Effector memory CD8-positive, alpha-beta T cell (primary cell): ENCODE data around the gene DNLZ.
A peak's percentile ranks its signal among the peaks of the same experiment; 100 is the strongest.
"Not testable (repeated sequence)": the region's sequence is repeated elsewhere in the genome, so short reads cannot be mapped to it uniquely, and the experiment has no call there.

Source experiments
- ATAC-seq: fragments of 150-1000 bp; cut with Tn5 transposase; replicated peaks from 2 replicates; pipeline ENCODE4 v1.10.0; 2021; ENCODE audit warnings: mild to moderate bottlenecking, moderate library complexity
- DNase-seq, 3 experiments: peaks; one replicate each; pipeline ENCODE4 v3.0.0; 2021
- H3K27ac Mint-ChIP-seq, 2 donors: one replicate each; pipeline ENCODE4 v1.8.0; 2022; ENCODE audit warnings: mild to moderate bottlenecking in 2 of 2, mixed read lengths in 2 of 2, moderate library complexity in 2 of 2
- H3K27me3 Mint-ChIP-seq, 2 donors: one replicate each; pipeline ENCODE4 v1.8.0; 2022; ENCODE audit warnings: mixed read lengths in 2 of 2
- H3K36me3 Mint-ChIP-seq: one replicate; pipeline ENCODE4 v1.8.0; 2022; ENCODE audit warnings: mild to moderate bottlenecking, moderate library complexity, mixed read lengths; ENCODE audit not compliant: insufficient read depth
- H3K4me1 Mint-ChIP-seq, 2 donors: one replicate each; pipeline ENCODE4 v1.8.0; 2022; ENCODE audit warnings: low read depth in 2 of 2, mixed read lengths in 2 of 2
- H3K4me3 Mint-ChIP-seq, 2 donors: one replicate each; pipeline ENCODE4 v1.8.0; 2022; ENCODE audit warnings: mild to moderate bottlenecking in 2 of 2, mixed read lengths in 2 of 2, moderate library complexity in 2 of 2
- H3K9me3 Mint-ChIP-seq, 2 donors: one replicate each; pipeline ENCODE4 v1.8.0; 2022; ENCODE audit warnings: mixed read lengths in 2 of 2

DNLZ gene

GRCh38 chr9:136320972-136321371 is 42.6 kb downstream of the DNLZ start:
- not testable (repeated sequence) for DNase-seq, H3K9me3 Mint-ChIP-seq, H3K4me3 Mint-ChIP-seq, H3K27me3 Mint-ChIP-seq, H3K27ac Mint-ChIP-seq, ATAC-seq
- H3K36me3 Mint-ChIP-seq: peaks cover 16% of the 10 kb centered on the region
- peaks cover 9 to 13% of the 10 kb centered on the region in 2 donors for H3K4me1 Mint-ChIP-seq

GRCh38 chr9:136319955-136320354 is 43.6 kb downstream of the DNLZ start:
- H3K27ac Mint-ChIP-seq, DNase-seq, H3K4me3 Mint-ChIP-seq, H3K27me3 Mint-ChIP-seq, ATAC-seq: not testable (repeated sequence)
- peaks cover 12 to 16% of the 10 kb centered on the region in 2 donors for H3K9me3 Mint-ChIP-seq
- H3K4me1 Mint-ChIP-seq: peaks cover 16 to 22% of the 10 kb centered on the region in 2 donors
- H3K36me3 Mint-ChIP-seq: peaks cover 22% of the 10 kb centered on the region

DNA sequence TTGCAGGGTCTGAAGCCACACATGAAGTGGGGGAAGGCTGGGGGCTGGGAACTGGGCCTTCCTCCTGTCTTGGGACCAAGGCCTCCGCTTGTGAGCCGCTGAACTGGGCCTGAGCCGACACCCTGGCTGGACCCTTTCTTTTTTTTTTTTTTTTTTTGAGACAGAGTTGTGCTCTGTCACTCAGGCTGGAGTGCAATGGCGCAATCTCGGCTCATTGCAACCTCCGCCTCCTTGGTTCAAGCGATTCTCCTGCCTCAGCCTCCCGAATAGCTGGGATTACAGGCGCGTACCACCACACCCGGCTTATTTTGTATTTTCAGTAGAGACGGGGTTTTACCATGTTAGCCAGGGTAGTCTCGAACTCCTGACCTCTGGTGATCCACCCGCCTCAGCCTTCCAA is 44.3 kb downstream of the DNLZ start:
- not testable (repeated sequence) for H3K27me3 Mint-ChIP-seq, H3K27ac Mint-ChIP-seq, ATAC-seq, H3K4me3 Mint-ChIP-seq, DNase-seq
- Mint-ChIP-seq H3K4me1 (peaks cover 16 to 22% of the 10 kb centered on the region in 2 donors), H3K36me3 (peaks cover 25% of the 10 kb centered on the region), H3K9me3 (peaks cover 17 to 22% of the 10 kb centered on the region in 2 donors)

GRCh38 chr9:136318776-136319241 is 44.7 kb downstream of the DNLZ start:
- peaks cover 25% of the 10 kb centered on the region for H3K36me3 Mint-ChIP-seq
- H3K4me3 Mint-ChIP-seq: no peak overlapping the region
- ATAC-seq (no peak), DNase-seq (no peak)
- no peak overlapping the region for H3K27ac Mint-ChIP-seq
- no peaks in the 10 kb centered on the region for H3K27me3 Mint-ChIP-seq
- H3K9me3 Mint-ChIP-seq: peaks cover 17 to 22% of the 10 kb centered on the region in 2 donors
- peaks cover 16 to 22% of the 10 kb centered on the region in 2 donors for H3K4me1 Mint-ChIP-seq

DNA sequence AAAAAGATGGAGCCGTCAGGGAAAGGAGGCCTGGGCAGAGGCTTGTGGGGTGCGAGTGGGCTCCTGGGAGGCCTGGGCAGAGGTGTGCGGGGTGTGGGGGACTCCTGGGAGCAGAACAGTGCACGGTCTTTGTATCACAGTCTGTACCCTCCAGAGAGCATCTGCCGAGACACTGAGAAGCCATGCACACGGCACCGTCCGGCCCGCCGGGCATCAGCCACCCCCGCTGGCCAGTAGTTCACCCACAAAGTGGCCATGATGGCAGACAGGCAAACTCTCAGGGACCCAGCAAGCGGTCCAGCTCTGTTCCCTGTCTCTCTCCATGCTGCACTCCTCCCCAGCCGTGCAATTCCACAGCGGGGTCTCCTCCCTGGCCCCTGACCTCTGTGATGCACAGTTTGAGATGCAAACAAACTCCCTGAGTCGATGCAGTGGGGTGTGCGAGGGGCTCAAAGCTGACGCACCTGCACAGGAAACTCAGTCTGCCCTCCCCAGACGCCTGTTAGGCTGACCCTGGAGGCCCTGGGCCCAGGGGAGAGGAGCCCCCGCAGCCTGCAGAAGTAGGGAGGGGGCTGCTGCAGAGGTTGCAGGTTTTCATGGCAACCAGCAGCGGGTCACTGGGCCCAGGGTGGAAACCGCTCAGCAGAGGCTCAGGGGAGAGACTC is 45.3 kb downstream of the DNLZ start:
- Mint-ChIP-seq H3K27me3 (no peaks in the 10 kb centered on the region), H3K27ac (no peak overlapping the region), H3K9me3 (peaks cover 17 to 22% of the 10 kb centered on the region in 2 donors), H3K36me3 (peaks cover 25% of the 10 kb centered on the region), H3K4me3 (no peak overlapping the region), H3K4me1 (peaks cover 16 to 21% of the 10 kb centered on the region in 2 donors)
- ATAC-seq: no peak
- DNase-seq: no peak

GRCh38 chr9:136317695-136318094 is 45.8 kb downstream of the DNLZ start:
- no peak for DNase-seq
- H3K9me3 Mint-ChIP-seq: peaks cover 17 to 22% of the 10 kb centered on the region in 2 donors

GRCh38 chr9:136316896-136317676 is 46.5 kb downstream of the DNLZ start:
- H3K9me3 Mint-ChIP-seq: peaks cover 17 to 22% of the 10 kb centered on the region in 2 donors
- H3K4me1 Mint-ChIP-seq: peaks cover 16 to 20% of the 10 kb centered on the region in 2 donors
- peaks cover 25% of the 10 kb centered on the region for H3K36me3 Mint-ChIP-seq
- H3K4me3 Mint-ChIP-seq: peak overlapping the region; percentile 65 to 71
- no peak for ATAC-seq
- H3K27me3 Mint-ChIP-seq: no peaks in the 10 kb centered on the region
- DNase-seq: no peak
- H3K27ac Mint-ChIP-seq: peak overlapping the region; percentile 99

More at GRCh38 chr9:136317695-136318094, 45.8 kb downstream of the DNLZ start:
- Mint-ChIP-seq H3K27me3 (no peaks in the 10 kb centered on the region), H3K36me3 (peaks cover 25% of the 10 kb centered on the region), H3K27ac (no peak overlapping the region), H3K4me1 (peaks cover 16 to 20% of the 10 kb centered on the region in 2 donors), H3K4me3 (no peak overlapping the region)
- ATAC-seq: no peak

DNA sequence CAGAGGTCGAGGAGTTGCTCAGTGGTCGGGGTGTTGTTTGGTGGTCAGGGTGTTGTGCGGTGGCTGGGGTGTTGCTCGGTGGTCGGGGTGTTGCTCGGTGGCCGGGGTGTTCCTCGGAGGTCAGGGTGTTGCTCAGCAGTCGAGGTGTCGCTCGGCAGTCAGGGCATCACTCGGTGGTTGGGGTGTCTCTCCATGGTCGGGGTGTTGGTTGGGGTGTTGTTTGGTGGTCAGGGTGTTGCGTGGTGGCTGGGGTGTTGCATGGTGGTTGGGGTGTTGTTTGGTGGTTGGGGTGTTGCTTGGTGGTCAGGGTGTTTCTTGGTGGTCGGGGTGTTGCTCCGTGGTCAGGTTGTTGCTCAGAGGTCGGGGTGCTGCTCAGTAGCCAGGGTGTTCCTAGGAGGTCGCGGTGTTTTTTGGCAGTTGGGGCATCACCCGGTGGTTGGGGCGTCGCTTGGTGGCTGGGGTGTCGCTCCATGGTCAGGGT is 47.2 kb downstream of the DNLZ start:
- H3K27ac Mint-ChIP-seq: peak overlapping the region; percentile 99
- peak; percentile 76 for ATAC-seq
- H3K9me3 Mint-ChIP-seq: peaks cover 17 to 22% of the 10 kb centered on the region in 2 donors
- H3K36me3 Mint-ChIP-seq: peaks cover 25% of the 10 kb centered on the region
- no peaks in the 10 kb centered on the region for H3K27me3 Mint-ChIP-seq
- peak overlapping the region; percentile 65 to 71 for H3K4me3 Mint-ChIP-seq
- peak; percentile 73 to 82 (median 74) for DNase-seq
- peaks cover 16 to 20% of the 10 kb centered on the region in 2 donors for H3K4me1 Mint-ChIP-seq

DNA sequence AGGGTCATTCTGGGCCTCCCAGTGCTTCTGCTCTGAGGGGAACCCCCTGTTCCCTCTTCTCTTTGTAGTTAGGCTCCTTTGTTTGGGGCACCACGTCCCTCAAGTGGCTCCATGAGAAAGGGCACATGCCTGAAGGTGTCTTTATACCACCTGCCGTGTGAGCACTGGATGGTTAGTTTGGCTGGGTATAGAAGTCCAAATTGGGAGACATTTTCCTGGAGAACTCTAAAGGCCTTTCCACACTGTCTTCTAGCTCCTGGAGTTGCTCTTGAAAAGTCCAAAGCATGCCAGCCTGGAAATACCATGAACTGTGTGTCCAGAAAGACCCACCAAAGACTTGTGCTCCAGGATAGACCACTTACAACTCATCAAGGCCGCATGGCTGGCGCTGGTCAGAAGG is 48.6 kb downstream of the DNLZ start:
- no peaks in the 10 kb centered on the region for H3K27me3 Mint-ChIP-seq
- ATAC-seq (no peak), DNase-seq (no peak)
- peak overlapping the region; percentile 65 to 71 for H3K4me3 Mint-ChIP-seq
- H3K4me1 Mint-ChIP-seq: peaks cover 16 to 20% of the 10 kb centered on the region in 2 donors
- peak overlapping the region; percentile 99 for H3K27ac Mint-ChIP-seq
- H3K36me3 Mint-ChIP-seq: peaks cover 25% of the 10 kb centered on the region
- peaks cover 17 to 22% of the 10 kb centered on the region in 2 donors for H3K9me3 Mint-ChIP-seq

DNA sequence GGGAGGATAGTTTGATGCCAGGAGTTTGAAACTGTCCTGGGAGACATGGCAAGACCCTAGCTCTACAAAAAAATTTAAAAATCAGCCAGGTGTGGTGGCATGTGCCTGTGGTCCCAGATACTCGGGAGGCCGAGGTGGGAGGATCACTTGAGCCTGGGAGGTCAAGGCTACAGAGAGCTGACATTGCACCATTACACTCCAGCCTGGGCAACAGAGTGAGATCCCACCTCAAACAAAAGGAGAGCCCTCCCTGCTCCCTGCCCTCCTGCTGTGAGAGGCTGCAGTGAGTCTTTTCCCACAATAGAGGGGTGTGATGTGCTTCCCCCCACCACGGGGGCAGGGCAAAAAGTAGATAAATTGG is 49.5 kb downstream of the DNLZ start:
- Mint-ChIP-seq H3K27me3 (no peaks in the 10 kb centered on the region), H3K4me3 (no peak overlapping the region), H3K9me3 (peaks cover 17 to 22% of the 10 kb centered on the region in 2 donors), H3K4me1 (peaks cover 16 to 20% of the 10 kb centered on the region in 2 donors), H3K36me3 (peaks cover 21% of the 10 kb centered on the region), H3K27ac (no peak overlapping the region)
- ATAC-seq (no peak), DNase-seq (no peak)

DNA sequence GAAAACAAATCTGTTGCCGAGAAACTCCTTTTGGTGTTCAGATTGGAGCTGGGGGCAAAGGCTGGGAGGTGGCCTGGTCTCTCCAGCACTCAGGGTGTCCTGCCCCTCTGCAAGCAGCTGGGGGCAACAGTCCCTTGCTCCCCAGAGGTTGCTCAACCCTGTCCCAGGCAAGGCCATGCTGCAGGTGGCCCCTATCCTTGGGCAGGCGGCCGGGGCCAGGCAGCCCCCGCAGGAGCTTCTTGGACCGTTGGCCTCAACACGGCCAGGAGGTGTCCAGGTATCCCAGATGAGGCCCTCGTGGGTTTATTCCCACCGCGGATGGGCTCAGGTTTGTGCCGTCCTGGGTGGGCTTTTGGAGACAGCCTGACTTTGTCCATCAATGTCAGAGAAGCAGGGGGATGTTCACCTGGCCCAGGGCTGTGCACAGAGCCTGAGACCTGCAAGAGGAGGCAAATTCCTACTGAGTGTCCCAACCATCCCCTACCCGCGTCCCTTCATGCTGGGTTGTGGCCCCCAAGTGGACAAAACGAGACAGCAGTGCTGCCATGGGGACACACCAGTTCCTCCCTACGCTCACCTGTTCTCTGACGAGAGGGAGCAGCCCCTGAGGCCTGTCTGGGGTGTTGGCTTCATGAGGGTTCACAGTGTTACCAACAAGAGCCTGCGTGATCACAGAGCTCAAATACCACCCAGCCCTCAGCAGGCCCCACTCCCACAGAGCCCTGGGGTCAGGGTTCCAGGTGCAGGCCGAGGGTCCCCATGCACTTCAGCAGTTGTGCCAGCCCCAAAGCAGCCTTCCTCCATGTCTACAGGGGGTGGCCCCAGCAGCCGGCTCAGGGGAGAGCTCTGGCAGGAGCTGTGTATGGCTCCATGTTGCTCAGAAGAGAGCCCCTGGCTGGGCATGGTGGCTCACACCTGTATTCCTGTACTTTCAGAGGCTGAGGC is 50.2 kb downstream of the DNLZ start:
- peaks cover 21% of the 10 kb centered on the region for H3K36me3 Mint-ChIP-seq
- H3K4me3 Mint-ChIP-seq: no peak overlapping the region
- DNase-seq (no peak), ATAC-seq (no peak)
- no peaks in the 10 kb centered on the region for H3K27me3 Mint-ChIP-seq
- no peak overlapping the region for H3K27ac Mint-ChIP-seq
- H3K4me1 Mint-ChIP-seq: peaks cover 16 to 20% of the 10 kb centered on the region in 2 donors
- peaks cover 17 to 22% of the 10 kb centered on the region in 2 donors for H3K9me3 Mint-ChIP-seq

GRCh38 chr9:136312436-136312835 is 51.1 kb downstream of the DNLZ start:
- DNase-seq (peak in 1 of 3 experiments; percentile 32), ATAC-seq (no peak)
- H3K27me3 Mint-ChIP-seq: no peaks in the 10 kb centered on the region
- peaks cover 21% of the 10 kb centered on the region for H3K36me3 Mint-ChIP-seq
- no peak overlapping the region for H3K4me3 Mint-ChIP-seq
- peaks cover 17 to 22% of the 10 kb centered on the region in 2 donors for H3K9me3 Mint-ChIP-seq
- no peak overlapping the region for H3K27ac Mint-ChIP-seq
- H3K4me1 Mint-ChIP-seq: peaks cover 16 to 20% of the 10 kb centered on the region in 2 donors

- no peak overlapping the region for H3K27ac Mint-ChIP-seq
Observed at GRCh38 chr9:136312009-136312375, 51.6 kb downstream of the DNLZ start.

More at GRCh38 chr9:136312009-136312375, 51.6 kb downstream of the DNLZ start:
- peaks cover 16 to 19% of the 10 kb centered on the region in 2 donors for H3K4me1 Mint-ChIP-seq
- ATAC-seq (no peak), DNase-seq (no peak)
- peaks cover 19% of the 10 kb centered on the region for H3K36me3 Mint-ChIP-seq
- peaks cover 17 to 22% of the 10 kb centered on the region in 2 donors for H3K9me3 Mint-ChIP-seq
- no peaks in the 10 kb centered on the region for H3K27me3 Mint-ChIP-seq
- no peak overlapping the region for H3K4me3 Mint-ChIP-seq
